Measurements from ENCODE around the gene SLC22A16.
"Not testable (repeated sequence)": the region's sequence is repeated elsewhere in the genome, so short reads cannot be mapped to it uniquely, and the experiment has no call there.

SLC22A16 gene

DNA sequence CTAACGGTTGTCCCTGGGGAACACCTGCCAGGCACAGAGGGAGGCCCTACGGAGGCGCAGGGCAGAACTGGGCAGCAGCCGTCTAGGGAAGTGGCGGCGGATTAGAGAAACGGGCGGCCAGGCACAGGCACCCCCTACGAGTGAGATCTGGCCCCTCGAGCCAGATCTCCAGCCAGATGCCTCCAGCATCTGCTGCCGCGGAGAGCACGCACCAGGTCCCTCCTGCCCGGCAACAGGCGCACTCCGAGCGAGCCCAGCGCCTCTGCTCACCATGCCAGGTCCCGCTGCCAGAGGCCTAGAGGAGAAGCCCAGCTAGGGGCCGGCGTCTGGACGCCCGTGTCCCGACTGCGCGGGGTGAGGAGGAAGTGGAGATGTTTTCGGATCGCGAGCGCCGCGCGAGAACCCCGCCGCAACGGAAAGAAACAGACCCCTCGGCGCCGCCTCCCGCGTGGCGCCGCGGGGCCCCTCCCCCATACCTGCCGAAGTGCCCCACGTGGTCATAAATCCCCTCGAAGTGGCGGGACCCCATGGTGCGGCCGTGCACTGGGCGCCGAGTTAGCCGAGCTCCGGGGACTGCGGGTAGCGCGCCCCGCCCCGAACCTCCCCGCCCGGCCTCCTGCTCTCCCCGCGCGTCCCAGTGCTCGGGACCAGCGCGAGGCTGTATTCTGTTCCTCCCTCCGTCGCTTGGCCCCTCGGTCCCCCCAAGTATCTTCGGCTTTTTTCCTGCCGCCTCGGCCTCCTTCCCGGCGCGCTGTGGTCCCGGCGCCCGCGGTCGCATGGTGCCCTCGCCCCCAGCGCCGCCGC lies at the start of gene SLC22A16:
Gene SLC22A16 (minus strand): TSS at position 568 of the 804 bp plus-strand sequence. CDS start 39 bp downstream, at position 529.
- DNase-seq = peak in 1 of 2 donors; percentile 5

- no peak for DNase-seq
These were observed 48.6 kb upstream of the SLC22A16 start for GRCh38 chr6:110525001-110525400.

GRCh38 chr6:110524305-110524704 lies 47.9 kb upstream of the SLC22A16 start:
- no peak for DNase-seq

GRCh38 chr6:110523451-110524021 lies 47.1 kb upstream of the SLC22A16 start:
- DNase-seq = no peak

DNA sequence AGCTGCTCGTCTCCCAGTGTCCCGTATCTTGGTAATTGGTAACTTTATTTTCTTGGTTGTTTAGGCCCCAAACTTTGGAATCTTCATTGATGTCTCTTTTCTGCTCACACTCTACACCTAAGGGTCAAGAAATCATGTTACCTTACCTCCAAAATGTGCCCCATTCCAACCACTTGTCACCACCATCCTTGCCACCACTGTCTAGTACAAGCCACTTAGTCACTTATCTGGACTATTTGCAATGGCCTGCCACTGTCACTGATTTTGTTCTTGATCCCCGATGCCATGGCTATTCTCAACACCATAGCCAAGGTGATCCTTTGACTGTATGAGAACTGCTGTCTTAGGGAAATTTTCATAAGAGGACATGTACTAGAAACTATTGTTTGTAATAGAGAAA lies 46.0 kb upstream of the SLC22A16 start:
- DNase-seq = no peak

DNA sequence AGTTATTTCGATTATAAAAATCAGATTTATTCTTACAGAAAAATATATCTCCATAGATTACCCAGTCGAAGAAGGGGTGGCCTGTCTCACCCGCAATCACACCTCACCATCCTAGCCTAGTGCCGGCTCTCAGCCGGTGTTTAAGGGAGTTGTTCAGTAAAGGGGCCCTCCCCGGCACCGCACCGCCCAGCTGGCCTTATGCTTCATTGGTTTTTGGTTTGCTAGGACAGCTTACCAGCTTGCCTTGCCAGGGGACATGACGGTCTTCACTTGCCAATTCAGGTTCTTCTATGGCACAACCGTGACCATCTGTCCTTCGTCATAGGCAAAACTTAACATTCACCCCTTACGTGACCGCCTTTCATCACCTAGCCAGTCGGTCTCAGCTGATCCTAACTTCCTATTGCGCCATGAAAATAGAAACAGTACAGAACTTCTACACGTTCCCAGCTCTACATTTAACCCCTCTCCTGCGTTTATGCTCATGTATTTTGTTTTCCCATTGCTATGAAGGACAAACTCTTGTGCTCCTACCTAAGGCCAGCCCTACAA lies 44.7 kb upstream of the SLC22A16 start:
- no peak for DNase-seq

DNA sequence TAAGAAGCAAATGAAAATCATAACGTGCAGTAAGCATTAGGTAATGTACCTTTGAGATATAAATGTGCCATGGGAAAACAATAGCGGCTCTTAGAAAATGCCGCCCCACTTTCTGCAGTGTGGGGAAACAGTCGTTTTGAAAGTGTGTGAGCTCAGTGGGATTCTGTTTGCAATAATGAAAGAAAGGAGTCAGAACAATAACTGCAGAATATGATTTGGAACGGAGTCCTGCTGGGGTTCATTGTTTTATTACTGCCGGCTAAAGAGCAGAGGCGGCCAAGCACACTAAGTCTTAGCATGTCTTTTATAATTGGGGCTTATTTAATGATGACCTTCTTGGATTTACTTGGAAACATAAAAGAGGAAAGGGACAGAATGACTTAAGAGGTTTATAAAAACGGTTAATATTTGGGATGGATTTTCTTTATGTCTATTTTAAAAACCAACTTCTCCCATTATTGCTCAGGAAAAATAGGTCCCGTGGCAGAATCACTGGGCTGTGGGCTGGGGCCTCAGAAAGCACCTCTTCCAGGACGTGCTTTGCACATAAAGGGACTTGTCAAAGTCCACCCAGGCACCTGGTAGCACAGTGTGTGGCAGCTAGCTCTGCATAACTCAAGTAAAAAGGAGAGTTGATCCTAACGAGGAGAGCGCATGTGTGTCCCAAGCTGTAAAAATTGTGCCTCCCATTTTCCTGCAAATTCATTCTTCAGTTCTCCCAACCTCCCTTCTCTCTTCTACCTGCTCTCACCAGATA lies 44.0 kb upstream of the SLC22A16 start:
- no peak for DNase-seq

- DNase-seq = no peak
These were observed 41.3 kb upstream of the SLC22A16 start for GRCh38 chr6:110517601-110518281.

GRCh38 chr6:110517034-110517433 lies 40.6 kb upstream of the SLC22A16 start:
- no peak for DNase-seq

DNA sequence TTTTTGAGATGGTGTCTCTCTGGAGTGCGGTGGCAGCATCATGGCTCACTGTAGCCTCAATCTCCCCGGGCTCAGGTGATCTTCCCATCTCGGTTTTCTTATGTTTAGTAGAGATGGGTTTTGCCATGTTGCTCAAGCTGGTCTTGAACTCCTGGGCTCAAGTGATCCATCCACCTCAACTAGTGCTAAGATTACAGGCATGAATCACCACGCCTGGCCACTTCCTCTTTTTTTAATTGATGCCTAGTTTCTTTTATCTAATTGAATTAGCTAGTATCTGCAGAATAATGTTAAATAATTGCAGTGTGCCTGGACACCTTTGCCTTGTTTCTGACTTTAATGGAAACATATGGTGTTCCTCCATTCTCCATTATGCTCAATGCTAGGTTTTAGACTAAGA lies 38.4 kb upstream of the SLC22A16 start:
- no peak for DNase-seq

DNA sequence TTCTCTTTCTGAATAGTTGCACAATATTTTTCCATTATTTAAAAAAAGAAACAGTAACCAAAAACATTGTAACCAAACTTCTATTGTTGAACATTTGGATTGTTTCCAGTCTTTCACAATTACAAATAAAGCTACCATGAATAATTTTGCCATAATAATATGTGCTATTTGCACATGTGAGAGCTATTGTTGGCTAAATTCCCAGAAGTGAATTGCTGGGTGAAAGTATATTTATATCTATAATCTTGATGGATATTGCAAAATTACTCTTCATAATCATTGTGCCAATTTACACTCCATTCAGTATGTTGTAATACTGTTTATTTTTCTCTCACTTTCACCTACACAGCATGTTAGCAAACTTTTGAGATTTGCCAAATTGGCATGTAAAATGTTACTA lies 36.6 kb upstream of the SLC22A16 start:
- DNase-seq = no peak

GRCh38 chr6:110512549-110512948 lies 36.1 kb upstream of the SLC22A16 start:
- DNase-seq = not testable (repeated sequence)

DNA sequence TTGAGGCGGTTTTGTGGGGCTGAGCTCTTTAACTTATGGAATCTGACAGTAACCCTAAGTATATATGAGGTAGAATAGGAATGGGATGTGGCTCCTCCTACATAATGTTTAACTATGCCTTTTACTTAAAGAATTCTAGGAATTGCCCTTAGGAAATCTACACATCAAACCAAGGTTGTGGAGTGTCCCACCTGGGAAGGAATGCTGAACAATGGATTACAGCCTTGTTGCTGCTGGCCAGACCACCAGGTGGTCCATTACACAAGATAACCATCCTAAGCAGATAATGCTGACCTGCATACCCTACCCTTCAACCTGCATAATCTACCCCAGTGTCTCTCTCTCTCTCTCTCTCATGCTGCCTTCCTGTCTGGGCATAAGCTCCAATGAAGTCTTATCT lies 35.0 kb upstream of the SLC22A16 start:
- no peak for DNase-seq

- DNase-seq = no peak
These were observed 33.3 kb upstream of the SLC22A16 start for GRCh38 chr6:110509617-110510241.

DNA sequence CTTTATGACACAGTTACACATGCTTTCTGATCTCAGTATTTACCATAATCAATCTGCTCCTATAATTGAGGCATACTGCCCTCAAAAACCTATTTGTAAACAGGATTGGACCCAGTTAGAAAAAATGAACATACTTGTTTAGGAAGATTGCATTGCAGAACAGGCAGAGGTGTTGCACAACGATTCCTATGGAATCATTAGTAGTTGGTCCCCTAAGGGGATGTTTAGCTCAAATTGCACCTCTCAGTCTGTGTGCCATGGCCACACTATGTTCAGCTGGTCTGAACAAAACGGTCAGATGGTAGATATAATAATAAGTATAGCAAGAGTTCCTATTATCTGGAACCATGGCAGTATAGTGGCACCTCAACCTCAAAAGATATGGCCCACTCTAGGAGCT lies 28.5 kb upstream of the SLC22A16 start:
- DNase-seq = not testable (repeated sequence)

DNA sequence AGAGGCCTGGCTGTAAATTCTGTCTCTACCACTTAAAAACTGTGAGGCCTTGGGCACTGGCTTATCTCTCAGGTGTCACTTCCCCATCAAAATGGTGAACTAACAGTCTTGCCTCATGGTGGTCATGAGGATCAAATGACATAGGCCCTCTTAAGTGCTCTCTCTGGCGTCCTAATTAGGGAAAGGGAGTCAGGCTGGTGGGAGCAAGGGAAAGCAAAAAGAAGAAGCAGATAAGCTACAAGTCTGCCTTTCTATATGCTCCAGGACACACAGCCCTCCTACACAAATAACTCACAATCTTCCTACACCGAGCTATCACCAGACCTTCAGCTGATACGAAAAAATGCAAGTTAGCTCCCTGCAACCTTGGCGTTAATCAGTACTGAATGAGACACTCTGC lies 19.5 kb upstream of the SLC22A16 start:
- no peak for DNase-seq

- DNase-seq = no peak
These were observed 16.9 kb upstream of the SLC22A16 start for GRCh38 chr6:110493253-110493800.

GRCh38 chr6:110492584-110492983 lies 16.2 kb upstream of the SLC22A16 start:
- no peak for DNase-seq

DNA sequence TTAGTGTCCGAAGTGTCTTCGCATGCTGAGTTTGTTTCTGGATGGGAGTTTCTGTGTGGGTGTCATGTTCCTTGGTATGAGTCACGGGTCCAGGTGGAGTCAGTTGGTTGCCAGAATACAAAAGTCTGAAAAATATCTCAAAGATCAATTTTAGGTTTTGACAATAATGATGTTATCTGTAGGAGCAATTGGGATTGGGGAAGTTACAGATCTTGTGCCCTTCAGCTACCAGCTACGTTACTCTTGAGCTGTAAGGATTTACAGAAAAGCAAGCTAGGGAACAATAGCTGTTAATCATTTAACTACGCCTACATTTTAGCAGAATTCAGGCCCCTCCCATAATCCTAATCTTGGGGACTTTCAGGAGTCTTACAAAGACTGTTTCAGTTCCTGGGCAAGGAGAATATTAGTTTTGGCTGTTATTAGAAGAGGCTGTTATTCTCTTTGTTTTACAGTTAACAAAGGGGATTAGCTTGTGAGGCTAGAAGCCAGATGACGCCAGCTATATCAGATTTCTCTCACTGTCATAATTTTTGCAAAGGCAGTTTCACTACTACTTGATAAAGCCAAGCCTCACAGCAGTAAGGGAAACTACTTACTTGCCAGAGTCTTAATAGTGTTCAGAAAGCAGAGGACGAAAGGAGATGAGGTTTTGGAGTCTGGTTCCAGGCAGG lies 15.4 kb upstream of the SLC22A16 start:
- DNase-seq = no peak

DNA sequence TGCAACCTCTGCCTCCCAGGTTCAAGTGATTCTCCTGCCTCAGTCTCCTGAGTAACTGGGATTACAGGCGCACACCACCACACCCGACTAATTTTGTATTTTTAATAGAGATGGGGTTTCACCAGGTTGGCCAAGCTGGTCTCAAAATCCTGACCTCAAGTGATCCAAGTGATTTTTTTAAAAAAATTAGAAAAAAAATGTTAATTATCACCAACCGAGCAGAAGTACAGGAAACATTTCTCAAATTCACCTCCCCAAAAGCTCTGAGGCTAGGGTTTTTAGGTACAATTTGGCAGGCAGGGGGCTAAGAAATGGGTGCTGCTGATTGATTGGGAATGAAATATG lies 14.9 kb upstream of the SLC22A16 start:
- DNase-seq = no peak

- no peak for DNase-seq
These were observed 13.7 kb upstream of the SLC22A16 start for GRCh38 chr6:110490110-110490509.

Data from stimulated activated CD4-positive, alpha-beta T cell treated with anti-CD3 and anti-CD28 coated beads, Interleukin-2, amount 100 ng/mL, for 24 hours (primary cell).